ENCODE data around the gene DRAP1.

The DRAP1 gene, protein sequence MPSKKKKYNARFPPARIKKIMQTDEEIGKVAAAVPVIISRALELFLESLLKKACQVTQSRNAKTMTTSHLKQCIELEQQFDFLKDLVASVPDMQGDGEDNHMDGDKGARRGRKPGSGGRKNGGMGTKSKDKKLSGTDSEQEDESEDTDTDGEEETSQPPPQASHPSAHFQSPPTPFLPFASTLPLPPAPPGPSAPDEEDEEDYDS

DNA sequence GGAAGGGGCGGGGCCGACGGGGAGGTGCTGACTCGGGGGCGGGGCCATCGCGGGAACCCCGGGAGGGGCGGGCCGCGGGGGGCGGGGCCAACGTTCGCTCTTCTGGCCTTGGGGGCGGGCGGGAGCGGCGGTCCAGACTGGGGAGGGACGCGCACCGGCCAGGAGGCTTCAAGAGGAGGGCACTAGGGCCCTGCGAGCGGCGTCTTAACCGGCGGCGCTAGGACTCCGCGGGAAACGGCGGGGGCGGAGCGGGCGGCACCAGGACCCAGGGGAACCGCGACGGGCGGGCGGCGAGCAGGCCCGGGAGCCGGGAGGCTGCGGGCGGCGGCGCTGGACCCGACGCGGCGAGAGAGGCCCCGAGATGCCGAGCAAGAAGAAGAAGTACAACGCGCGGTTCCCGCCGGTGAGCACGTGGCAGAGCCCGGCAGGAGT, at the start of gene DRAP1:
Gene DRAP1 (plus strand): TSS at position 286 of the 432 bp plus-strand sequence. CDS start 76 bp downstream, at position 362.
- peak; percentile 98 for DNase-seq (ENCODE audit: low spot score)

DNA sequence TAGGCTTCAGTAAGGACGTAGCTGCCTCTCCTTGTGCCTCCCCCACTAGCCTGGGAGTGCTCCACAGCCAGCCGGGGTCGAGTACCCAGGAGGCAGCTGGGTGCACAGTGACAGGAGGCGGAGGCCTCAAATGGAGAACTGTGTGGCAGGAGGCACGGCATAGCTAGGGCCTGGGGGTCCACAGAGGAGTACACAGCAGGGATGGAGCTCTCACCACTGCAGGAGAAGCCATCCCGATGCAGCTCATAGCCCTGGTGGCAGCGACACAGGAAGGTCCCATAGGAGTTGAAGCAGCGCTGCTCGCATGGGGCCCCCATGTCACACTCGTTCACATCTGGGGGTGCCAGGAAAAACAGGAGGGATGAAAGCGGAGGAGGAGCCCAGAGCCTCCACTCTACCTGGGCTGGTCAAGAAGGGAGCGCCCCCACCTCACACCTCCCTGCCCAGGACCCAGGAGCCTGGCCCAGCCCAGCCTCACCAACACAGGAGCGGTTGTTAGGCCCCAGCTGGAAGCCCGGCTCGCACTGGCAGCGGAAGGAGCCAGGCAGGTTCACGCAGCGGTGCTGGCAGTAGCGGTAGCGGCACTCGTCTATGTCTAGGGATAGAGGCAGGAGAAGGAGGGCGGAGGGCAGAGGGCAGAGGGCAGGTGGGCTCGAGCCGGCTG, 49.5 kb upstream of the DRAP1 start:
- no peak for DNase-seq (ENCODE audit: low spot score)

DNA sequence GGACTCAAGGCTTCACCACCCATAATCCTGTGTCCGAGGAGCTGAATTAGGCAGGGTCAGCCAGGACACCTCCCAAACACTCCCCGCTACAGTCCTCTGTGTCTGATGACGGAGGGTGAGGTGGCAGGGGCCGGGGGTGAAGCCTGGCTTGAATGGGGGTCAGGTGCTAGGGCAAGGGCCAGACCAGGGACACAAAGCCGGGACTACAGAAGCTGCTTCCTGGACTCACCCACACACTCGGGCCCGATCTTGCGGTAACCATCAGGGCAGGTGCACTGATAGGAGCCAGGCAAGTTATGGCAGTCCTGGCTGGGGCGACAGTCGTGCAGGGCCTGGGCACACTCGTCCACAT, 48.9 kb upstream of the DRAP1 start:
- no peak for DNase-seq (ENCODE audit: low spot score)

DNA sequence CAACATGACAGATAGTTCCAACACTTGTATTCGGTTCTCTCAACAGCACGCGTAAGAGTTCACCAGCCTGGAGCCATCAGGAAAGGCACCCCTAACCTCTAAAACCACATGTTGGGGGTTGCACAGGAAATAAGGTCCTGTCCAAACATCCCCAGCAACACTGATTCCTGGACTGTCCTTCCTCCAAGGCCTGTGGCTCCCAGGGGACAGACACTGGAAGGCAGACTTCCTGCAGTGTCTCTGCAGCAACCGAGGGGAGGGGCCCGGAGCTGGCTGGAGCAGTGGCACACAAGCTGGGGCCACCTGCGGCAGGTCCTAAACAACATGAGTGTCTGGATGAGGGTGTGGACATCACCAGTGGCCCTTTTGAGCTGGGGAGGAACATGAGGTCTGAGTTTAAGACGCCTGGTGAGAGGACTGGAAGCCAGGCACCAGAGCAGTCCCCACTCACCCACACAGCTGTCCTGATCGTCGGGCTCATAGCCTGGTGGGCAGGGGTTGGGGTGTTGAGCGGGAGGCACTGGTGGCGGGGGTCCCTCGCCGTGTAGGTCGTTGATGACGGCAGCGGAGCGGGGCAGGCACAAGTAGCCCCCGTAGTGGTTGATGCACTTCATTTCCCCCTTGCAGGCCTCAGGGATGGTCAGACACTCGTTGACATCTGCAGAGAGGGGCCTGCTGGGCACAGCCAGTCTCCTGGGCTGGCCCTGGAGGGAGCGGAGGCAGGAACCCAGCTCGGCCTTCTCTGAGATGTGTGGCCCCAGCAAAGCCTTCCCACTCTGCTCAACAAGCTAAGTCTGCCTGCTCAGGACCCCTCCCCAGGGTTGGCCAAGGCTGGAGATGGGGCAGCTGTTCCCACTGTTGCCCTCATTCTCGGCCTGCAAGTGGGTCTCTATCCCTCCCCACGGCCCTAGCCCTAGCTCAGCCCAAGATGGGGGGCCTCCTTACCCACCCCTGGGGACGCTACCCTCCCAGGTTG, 48.2 kb upstream of the DRAP1 start:
- DNase-seq (ENCODE audit: low spot score) = no peak

DNA sequence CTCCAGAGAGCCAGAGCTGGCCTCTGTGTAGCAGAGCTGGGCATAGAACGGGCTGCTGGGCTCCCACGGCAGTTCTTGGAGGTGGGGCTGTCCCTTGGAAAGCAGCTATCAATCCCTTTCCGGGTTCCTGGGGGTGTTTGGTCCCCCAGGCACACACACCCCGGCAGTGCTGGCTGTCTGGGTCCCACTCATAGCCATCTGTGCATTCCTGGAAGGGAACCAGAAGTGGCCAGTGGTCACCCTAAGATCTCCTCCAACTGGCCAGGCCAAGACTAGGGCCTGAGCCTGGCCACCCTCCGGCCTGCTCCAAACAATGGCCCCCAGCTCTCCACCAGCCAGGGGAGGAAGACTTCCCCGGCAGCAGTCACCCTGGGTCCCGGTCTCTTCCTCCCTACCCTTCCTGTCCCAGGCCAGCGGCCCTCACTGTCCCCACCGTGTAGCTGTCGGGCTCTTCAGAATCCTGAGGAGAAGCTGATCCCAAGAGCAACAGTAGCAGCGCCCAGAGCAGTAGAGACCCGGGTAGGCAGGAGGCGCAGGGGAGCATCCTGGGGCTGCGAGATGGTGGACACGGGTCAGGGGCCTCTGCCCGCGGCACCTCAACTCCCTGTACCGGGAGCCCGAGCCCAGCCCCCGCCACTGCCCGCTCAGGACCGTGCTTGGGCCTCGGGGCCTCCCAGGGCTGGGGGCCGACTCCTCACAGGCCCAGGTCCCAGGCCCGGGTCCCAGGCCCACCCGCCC, 47.2 kb upstream of the DRAP1 start:
- DNase-seq (ENCODE audit: low spot score) = peak; percentile 44

DNA sequence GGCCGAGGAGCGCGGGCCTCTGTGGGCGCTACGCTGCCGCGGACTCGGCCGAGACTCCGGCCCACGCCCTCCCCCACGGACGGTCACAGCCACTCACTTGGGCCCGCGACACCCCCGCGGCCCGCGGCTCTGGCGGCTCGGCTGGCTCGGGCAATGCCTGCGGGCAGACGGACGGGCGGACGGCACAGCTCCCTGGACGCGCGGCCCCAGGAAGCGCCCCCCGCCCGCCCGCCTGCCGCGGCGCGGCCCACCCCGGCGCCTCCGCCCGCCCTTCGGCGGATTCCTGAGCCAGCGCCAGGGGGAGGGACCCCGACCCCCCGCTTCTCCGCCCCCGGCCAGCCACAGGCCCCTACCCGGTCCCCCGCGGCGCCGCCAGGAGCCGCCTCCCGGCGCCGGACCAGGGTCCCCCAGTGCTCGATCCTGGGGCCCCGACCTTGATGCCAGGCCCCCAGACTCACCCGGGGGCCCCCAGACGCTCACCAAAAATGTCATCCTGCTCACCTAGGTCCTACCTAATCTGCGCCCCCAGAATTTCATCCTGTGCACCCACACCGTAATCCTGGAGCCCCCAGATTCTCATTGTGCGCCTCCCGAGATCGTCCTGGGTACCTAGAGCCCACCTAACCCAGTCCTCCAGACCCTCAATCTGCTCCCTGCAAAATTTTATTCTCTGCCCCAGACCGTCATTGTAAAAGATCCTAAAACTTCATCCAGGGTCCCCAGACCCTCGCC, 46.5 kb upstream of the DRAP1 start, which contains the start of gene EFEMP2:
Gene EFEMP2 (minus strand): TSS at position 215 of the 732 bp plus-strand sequence. CDS start 446 bp downstream, outside the sequence.
- peak; percentile 54 for DNase-seq (ENCODE audit: low spot score)

DNA sequence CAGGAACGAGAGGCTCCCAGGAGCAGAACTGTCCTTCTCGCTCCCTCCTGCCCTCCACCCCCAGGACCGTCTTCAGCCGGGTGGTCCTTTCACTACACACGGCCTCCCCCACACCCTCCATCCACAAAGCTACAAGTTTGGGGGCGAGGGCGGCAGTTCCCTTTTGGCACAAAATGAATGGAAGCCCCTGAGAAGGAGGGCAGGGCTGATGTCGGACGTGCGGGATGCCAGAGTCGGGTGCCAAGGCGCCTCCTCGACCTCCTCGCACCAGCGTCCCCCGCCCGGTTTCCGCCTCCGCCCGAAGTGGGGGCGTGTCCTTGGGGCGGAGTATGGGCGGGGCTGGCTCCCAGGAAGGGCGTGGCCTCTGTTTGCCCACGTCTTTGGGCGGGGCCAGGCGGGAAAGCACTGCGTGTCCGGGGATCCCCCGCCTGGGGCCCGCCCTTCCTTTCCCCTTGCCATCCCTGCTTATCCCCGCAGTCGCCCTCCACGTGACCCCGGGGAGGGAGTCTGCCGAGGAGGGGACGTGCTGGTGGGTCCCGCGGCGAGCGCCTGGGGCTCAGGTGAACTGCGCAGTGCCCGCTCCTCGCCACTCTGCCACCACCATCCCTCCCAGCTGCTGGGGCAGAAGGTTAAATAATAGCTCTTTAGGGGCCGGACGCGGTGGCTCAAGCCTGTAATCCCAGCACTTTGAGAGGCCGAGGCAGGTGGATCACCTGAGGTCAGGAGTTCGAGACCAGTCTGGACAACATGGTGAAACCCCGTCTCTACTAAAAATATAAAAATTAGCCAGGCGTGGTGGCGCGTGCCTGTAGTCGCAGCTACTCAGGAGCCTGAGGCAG, 45.7 kb upstream of the DRAP1 start:
- DNase-seq (ENCODE audit: low spot score) = peak; percentile 98

DNA sequence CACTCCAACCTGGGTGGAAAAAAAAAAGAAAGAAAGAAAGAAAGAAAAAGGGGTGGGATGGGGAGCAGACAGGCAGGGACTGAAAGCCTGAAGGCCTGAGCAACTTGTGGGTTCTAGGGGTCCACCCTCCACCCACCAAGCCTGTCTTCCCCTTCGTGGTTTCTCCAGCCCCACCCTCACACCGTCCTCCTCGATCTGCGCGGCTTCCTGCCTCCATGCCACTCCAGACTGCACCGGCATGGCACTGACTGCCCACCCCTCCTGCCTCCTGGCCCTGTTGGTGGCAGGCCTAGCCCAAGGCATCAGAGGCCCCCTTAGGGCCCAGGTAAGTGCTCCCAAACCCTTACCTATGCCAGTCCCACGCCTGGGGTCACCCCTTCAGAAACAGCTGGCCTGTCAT, 39.6 kb upstream of the DRAP1 start, which contains the start of gene CTSW:
Gene CTSW (plus strand): TSS at position 221 of the 400 bp plus-strand sequence. CDS start 18 bp downstream, at position 239.
- no peak for DNase-seq (ENCODE audit: low spot score)

DNA sequence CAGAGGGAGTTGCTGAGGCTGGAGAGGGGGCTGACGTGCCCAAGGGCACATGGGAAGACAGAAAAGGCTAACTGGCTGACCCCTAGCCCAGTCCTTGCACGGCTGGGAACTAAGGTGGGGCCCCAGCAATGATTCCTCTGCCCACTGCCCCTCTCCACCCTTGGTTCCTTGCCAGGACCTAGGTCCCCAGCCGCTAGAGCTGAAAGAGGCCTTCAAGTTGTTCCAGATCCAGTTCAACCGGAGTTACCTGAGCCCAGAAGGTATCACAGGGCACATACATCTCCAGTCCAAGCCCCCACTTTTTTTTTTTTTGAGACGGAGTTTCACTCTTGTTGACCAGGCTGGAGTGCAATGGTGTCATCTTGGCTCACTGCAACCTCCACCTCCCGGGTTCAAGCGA, 39.2 kb upstream of the DRAP1 start:
- no peak for DNase-seq (ENCODE audit: low spot score)

DNA sequence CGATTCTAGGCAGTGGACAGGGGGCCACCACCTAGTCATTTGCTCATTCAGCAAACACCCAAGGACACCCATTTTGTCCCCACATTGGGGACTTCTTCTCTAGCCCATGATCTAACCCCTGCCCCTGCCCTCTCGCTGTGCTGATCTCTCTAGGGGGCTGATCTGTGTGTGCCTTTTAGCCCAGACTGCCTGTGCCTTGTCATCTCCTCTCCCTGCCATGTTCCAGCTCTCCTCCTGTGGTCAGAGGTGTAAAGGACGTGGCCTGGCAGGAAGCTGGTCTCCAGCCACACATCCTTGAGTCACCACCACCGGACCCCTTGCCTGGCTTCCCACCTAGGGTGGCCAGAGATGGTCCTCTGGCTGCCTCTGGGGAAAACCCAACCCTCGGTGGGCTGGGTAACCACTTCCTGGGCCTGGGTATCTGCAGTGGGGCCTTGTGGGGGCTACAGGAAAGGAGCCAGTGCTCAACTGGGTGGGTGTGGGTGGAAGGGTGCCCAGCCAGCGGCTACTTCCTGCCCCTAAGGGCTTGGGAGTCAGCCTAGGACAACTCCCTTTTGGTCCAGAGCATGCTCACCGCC, 38.3 kb upstream of the DRAP1 start:
- DNase-seq (ENCODE audit: low spot score) = no peak

DNA sequence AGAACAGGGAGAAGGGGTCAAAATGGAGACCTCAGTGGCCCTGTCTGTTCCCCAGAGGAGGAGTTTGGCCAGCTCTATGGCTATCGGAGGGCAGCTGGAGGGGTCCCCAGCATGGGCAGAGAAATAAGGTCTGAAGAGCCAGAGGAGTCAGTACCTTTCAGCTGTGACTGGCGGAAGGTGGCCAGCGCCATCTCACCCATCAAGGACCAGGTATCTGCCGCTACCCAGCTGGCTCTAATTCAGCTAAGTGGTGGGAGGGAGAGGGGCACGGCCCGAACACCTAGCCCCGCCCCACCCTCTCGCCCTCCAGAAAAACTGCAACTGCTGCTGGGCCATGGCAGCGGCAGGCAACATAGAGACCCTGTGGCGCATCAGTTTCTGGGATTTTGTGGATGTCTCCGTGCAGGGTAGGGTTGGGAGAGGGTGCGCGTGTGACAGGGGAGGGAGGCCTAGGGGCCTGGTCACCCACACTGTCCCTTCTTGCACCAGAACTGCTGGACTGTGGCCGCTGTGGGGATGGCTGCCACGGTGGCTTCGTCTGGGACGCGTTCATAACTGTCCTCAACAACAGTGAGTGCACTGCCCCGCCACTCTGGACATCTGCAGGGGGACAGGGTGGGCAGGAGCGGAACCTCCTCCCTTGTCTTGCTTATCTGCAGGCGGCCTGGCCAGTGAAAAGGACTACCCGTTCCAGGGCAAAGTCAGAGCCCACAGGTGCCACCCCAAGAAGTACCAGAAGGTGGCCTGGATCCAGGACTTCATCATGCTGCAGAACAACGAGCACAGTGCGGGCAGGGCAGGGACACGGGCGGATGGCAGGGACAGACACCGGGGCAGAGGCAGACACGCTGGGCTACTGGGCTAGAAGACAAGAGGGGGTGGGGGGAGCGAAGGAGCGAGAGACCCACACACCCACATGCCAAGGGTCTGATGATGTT, 36.8 kb upstream of the DRAP1 start:
- no peak for DNase-seq (ENCODE audit: low spot score)

DNA sequence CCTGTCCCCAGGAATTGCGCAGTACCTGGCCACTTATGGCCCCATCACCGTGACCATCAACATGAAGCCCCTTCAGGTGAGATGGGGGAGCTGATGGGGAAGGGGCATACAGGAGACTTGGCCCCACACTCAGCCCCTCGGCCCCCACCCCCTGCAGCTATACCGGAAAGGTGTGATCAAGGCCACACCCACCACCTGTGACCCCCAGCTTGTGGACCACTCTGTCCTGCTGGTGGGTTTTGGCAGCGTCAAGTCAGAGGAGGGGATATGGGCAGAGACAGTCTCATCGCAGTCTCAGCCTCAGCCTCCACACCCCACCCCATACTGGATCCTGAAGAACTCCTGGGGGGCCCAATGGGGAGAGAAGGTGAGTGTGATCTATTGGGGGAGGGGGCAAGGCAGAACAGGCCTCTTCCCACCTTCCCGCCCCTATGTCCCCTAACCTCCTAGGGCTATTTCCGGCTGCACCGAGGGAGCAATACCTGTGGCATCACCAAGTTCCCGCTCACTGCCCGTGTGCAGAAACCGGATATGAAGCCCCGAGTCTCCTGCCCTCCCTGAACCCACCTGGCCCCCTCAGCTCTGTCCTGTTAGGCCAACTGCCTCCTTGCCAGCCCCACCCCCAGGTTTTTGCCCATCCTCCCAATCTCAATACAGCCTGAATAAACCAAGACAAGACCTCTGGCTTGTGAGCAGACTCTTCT, 36.0 kb upstream of the DRAP1 start:
- no peak for DNase-seq (ENCODE audit: low spot score)

DNA sequence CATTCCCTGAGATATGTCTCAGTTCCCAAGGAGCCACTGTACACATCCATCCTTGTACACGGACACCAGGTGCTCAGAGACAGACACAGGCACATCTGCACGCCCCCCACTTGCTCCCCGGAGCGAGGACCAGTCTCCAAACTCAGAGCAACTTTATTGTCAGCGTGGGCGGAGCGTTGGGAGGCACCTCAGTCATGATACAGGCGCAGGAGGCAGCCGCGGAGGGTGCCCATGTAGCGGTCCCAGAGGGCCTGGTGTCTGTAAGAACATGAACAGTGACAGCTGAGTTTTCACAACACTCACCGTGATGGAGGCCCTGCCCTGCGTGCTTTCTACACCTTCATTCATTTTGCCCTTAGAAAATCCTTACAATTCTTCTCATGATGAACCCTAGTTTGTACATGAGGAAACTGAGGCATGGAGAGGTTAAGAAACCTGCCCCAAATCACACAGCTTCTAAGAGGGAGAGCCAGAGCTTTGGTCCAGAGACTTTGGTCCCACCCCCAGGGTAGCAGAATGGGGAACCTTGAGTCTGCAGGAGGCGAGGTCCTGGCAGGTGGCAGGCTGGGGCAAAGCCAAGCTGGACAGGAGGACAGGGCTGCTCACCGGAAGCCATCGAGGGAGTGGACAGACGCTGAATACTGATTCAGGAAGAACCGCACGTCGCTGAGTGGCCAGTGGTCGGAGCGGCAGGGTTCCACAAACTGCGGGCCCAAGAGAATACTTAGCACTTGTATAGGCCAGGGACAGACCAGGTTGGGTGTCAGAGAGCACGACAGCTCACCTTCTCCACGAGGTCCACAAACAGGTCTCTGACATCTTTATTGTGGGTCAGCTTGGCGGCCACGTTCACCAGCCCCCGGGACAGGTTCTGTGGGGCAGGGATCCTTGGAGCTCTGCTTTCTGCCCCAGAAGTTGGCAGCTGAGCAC, 35.2 kb upstream of the DRAP1 start:
- no peak for DNase-seq (ENCODE audit: low spot score)

DNA sequence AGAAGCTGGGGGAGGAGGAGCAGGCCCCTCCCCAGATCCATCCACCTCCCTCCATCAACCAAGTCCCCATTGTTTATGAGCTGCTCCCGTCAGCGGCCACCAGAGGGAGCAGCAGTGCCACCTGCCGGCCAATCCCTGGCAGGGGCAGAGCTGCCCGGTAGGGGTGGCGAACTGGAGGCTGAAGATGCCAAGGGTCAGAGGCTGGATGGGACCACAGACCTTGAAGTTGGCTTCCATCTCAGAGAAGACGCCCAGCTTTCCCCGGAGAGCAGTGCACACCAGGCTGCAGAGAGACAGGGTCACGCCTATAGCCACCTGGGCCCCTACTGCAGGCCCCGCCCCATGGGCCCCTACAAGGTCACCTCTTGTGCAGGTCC, 34.5 kb upstream of the DRAP1 start:
- peak; percentile 82 for DNase-seq (ENCODE audit: low spot score)

DNA sequence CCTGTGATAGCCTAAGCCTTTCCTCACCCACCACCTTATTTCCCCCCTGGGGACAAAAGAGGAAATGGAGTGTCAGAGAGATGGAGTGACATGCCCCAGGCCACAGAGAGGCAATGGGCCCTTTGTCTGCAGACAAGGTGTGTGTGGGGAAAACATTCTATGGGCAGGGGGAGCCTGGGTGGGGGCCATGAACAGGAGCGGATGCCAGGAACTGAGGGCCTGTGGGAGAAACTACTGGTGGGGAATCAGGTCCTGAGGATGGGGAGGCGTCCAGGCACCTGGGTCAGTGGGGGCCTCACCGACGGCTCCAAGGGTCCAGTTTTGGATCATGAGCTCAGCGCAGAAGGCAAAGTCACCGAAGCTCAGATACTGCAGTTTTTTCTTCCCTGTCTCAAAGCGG, 34.0 kb upstream of the DRAP1 start:
- no peak for DNase-seq (ENCODE audit: low spot score)

DNA sequence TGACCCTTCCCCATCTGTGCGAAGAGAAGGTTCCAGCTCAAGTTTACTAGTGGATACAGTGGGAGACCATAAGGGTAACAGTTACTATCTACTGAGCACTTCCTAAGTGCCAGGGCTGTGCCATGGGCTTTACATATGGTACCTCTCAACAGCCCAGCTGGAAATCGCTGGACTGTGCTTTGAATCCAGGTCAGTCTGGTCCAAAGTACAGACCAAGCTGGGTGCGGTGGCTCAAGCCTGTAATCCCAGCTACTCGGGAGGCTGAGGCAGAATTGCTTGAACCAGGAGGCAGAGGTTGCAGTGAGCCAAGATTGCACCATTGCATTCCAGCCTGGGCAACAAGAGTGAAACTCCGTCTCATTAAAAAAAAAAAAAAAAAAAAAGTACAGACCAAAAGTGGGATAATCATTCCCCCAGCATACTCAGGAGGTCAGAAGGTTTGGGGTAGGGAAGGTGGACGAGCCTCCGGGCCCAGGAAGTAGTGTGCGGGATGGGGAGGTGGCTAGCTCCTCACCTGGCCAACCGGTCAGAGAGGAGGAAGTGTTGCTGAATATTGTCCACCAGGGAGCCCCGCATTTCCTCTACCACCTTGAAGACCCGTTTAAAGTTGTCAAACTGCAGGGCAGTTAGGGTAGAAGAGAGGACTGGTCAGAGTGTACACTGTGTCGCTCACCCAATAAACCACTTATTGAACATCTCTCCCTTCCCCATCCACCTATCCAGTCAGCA, 33.3 kb upstream of the DRAP1 start:
- no peak for DNase-seq (ENCODE audit: low spot score)

Data from AG08395 (cell line).